Effector CD4-positive, alpha-beta T cell (primary cell): ENCODE results near the gene KITLG.
"Not testable (repeated sequence)": the region's sequence is repeated elsewhere in the genome, so short reads cannot be mapped to it uniquely, and the experiment has no call there.

Experiments
- DNase-seq: peaks from one replicate; pipeline ENCODE4 v3.0.0-alpha.2; 2020

Gene KITLG

GRCh38 chr12:88575361-88575970 lies 4.8 kb downstream of the KITLG start:
- no peak for DNase-seq

GRCh38 chr12:88574278-88574677 lies 6.0 kb downstream of the KITLG start:
- no peak for DNase-seq

- no peak for DNase-seq
Measured at GRCh38 chr12:88573583-88573982, 6.7 kb downstream of the KITLG start.

GRCh38 chr12:88572781-88573549 lies 7.3 kb downstream of the KITLG start:
- no peak for DNase-seq

- DNase-seq: no peak
Measured at GRCh38 chr12:88571543-88571942, 8.7 kb downstream of the KITLG start.

- no peak for DNase-seq
Measured at GRCh38 chr12:88570103-88570502, 10.2 kb downstream of the KITLG start.

- DNase-seq: no peak
Measured at GRCh38 chr12:88566430-88566829, 13.8 kb downstream of the KITLG start.

GRCh38 chr12:88562846-88563582 lies 17.3 kb downstream of the KITLG start:
- DNase-seq: no peak

- no peak for DNase-seq
Measured at GRCh38 chr12:88562151-88562550, 18.1 kb downstream of the KITLG start.

- no peak for DNase-seq
Measured at GRCh38 chr12:88559772-88560171, 20.5 kb downstream of the KITLG start.

GRCh38 chr12:88559199-88559598 lies 21.1 kb downstream of the KITLG start:
- no peak for DNase-seq

GRCh38 chr12:88558340-88558867 lies 21.9 kb downstream of the KITLG start:
- no peak for DNase-seq

GRCh38 chr12:88556213-88556774 lies 24.0 kb downstream of the KITLG start:
- DNase-seq: no peak

- DNase-seq: no peak
Measured at GRCh38 chr12:88553941-88554658, 26.2 kb downstream of the KITLG start.

- no peak for DNase-seq
Measured at GRCh38 chr12:88552610-88553079, 27.6 kb downstream of the KITLG start.

GRCh38 chr12:88549929-88550328 lies 30.3 kb downstream of the KITLG start:
- no peak for DNase-seq

- not testable (repeated sequence) for DNase-seq
Measured at GRCh38 chr12:88547949-88548348, 32.3 kb downstream of the KITLG start.

- no peak for DNase-seq
Measured at GRCh38 chr12:88546853-88547252, 33.4 kb downstream of the KITLG start.

GRCh38 chr12:88546226-88546625 lies 34.0 kb downstream of the KITLG start:
- DNase-seq: no peak

- no peak for DNase-seq
Measured at GRCh38 chr12:88544991-88545980, 35.0 kb downstream of the KITLG start.

- no peak for DNase-seq
Measured at GRCh38 chr12:88539893-88540292, 40.4 kb downstream of the KITLG start.
